T-cell (primary cell): ENCODE results near the gene SPTB. TPM values are rescaled to one million over a fixed set of nuclear protein-coding genes. Genes with fewer than 3 reads are reported as not detected.

Source experiments
- ATAC-seq, 4 experiments: fragments of 200-7000 bp in 3 of 4; fragments of 150-1000 bp in 1 of 4; cut with Tn5 transposase; replicated peaks in 1 of 4; 1 replicate in 3 of 4; 2 replicates in 1 of 4; pipeline ENCODE4 v1.10.0; 2021; ENCODE audit warnings: moderate library complexity in 3 of 4, mild to moderate bottlenecking in 2 of 4, moderate number of reproducible peaks in 1 of 4
- CTCF ChIA-PET, 2 donors: fragments of 300-600 bp; sonication (Branson Sonifier 250); formaldehyde crosslinking; loops; one replicate each; lab custom pipeline; 2022; ENCODE audit warnings: antibody characterized with exemption in 2 of 2; lab: Charles Lee
- POLR2A ChIA-PET, 2 donors: fragments of 300-600 bp; sonication (Branson Sonifier 250); formaldehyde crosslinking; loops; one replicate each; lab custom pipeline; 2022; ENCODE audit warnings: antibody characterized with exemption in 2 of 2; lab: Charles Lee
- DNase-seq, 35 experiments: peaks; one replicate each; pipeline versions ENCODE4 v3.0.0 to v3.0.0-alpha.2; 2013 to 2023
- H3K27ac ChIP-seq: one replicate; pipeline ENCODE4 v1.5.1; 2013; ENCODE audit warnings: low read length
- H3K27me3 ChIP-seq, 2 experiments: replicated peaks in 1 of 2; 1 replicate in 1 of 2; 2 replicates in 1 of 2; pipeline versions ENCODE4 v1.6.1 to v1.7.0; 2013; ENCODE audit warnings: low read length in 1 of 2, mixed read lengths in 1 of 2; ENCODE audit not compliant: control insufficient read depth in 2 of 2, insufficient read depth in 2 of 2; ENCODE audit errors: extremely low read depth in 1 of 2
- H3K36me3 ChIP-seq, 2 donors: 1 replicate in 1 of 2; 2 replicates in 1 of 2; pipeline versions ENCODE4 v1.6.1 to v1.7.0; 2013; ENCODE audit warnings: low read length in 1 of 2; ENCODE audit not compliant: control insufficient read depth in 2 of 2, insufficient read depth in 1 of 2; ENCODE audit errors: extremely low read depth in 1 of 2
- H3K4me1 ChIP-seq, 2 experiments: 1 replicate in 1 of 2; 2 replicates in 1 of 2; pipeline versions ENCODE4 v1.6.1 to v1.7.0; 2013; ENCODE audit warnings: low read length in 2 of 2, mixed read lengths in 1 of 2; ENCODE audit not compliant: insufficient read depth in 2 of 2, control insufficient read depth in 1 of 2; ENCODE audit errors: extremely low read depth in 1 of 2
- H3K4me3 ChIP-seq, 2 donors: 1 replicate in 1 of 2; 2 replicates in 1 of 2; pipeline versions ENCODE4 v1.5.1 to v1.7.0; 2013; ENCODE audit warnings: mild to moderate bottlenecking in 2 of 2, low read length in 1 of 2, moderate library complexity in 1 of 2; ENCODE audit not compliant: control insufficient read depth in 1 of 2; ENCODE audit errors: extremely low read depth in 1 of 2
- H3K9me3 ChIP-seq: 2 replicates; pipeline ENCODE4 v1.7.0; 2013
- H3K27ac Mint-ChIP-seq, 2 donors: one replicate each; pipeline ENCODE4 v1.8.0; 2020 to 2021; ENCODE audit warnings: mild to moderate bottlenecking in 2 of 2, mixed read lengths in 2 of 2
- H3K27me3 Mint-ChIP-seq, 2 donors: one replicate each; pipeline ENCODE4 v1.8.0; 2021 to 2022; ENCODE audit warnings: mixed read lengths in 2 of 2
- H3K36me3 Mint-ChIP-seq: one replicate; pipeline ENCODE4 v1.8.0; 2021; ENCODE audit warnings: mixed read lengths
- H3K4me1 Mint-ChIP-seq, 3 donors: one replicate each; pipeline ENCODE4 v1.8.0; 2020 to 2022; ENCODE audit warnings: mixed read lengths in 3 of 3, mild to moderate bottlenecking in 1 of 3
- H3K4me3 Mint-ChIP-seq, 3 donors: one replicate each; pipeline ENCODE4 v1.8.0; 2020 to 2022; ENCODE audit warnings: mild to moderate bottlenecking in 3 of 3, mixed read lengths in 3 of 3, moderate library complexity in 3 of 3
- H3K9me3 Mint-ChIP-seq, 3 donors: one replicate each; pipeline ENCODE4 v1.8.0; 2020 to 2022; ENCODE audit warnings: mixed read lengths in 3 of 3
- WGBS: methylation state at CpG from one replicate; pipeline ENCODE4 v1.1.5; 2013; ENCODE audit warnings: missing lambda C conversion rate; ENCODE audit not compliant: insufficient coverage; 5-methylcytosine and 5-hydroxymethylcytosine counted together
- total RNA-seq, 35 experiments: library from RNA in 6 of 35; stranded (reverse) in 6 of 35; fragments of 120-200 nt in 1 of 35; gene quantifications; one replicate each; pipeline versions ENCODE4 v1.2.1 to v1.2.4 and lab custom pipeline; 2013 to 2026

Gene SPTB
- total RNA-seq, 5 donors from 2014 or later (not counting 1 experiment from before 2014, with no cell fraction given), result 0.07 to 0.13 (median 0.09) TPM

DNA sequence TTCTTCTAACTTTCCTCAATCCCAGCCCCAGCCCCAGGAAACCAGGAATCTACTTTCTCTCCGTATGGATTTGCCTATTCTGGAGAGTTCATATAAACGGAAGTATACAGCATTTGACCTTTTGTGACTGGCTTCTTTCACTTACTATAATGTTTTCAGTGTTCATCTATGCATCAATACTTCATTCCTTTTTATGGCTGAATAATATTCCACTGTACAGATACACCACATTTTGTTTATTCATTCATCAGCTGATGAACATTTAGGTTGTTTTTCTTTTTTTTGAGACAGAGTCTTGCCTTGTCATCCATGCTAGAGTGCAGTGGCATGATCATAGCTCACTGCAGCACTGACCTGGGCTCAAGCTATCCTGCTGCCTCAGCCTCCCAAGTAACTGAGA is 179.4 kb downstream of the SPTB start:
- Histone ChIP-seq H3K36me3 (no peaks in the 10 kb centered on the region), H3K4me3 (no peak overlapping the region), H3K27me3 (peaks cover 0 to 34% of the 10 kb centered on the region in 2 experiments), H3K9me3 (no peaks in the 10 kb centered on the region), H3K4me1 (peaks cover 20 to 63% of the 10 kb centered on the region in 2 experiments), H3K27ac (no peak overlapping the region)
- no peaks in the 10 kb centered on the region for H3K9me3 Mint-ChIP-seq
- no CpG with 5 or more reads among the region's 2 CpGs for WGBS
- H3K27me3 Mint-ChIP-seq, result peaks cover 16 to 26% of the 10 kb centered on the region in 2 donors
- no peaks in the 10 kb centered on the region for H3K36me3 Mint-ChIP-seq
- H3K27ac Mint-ChIP-seq, result peak overlapping the region; percentile 34 to 65
- DNase-seq, result no peak
- no peak for ATAC-seq
- ChIA-PET CTCF (no interaction called here), POLR2A (no interaction called here)
- peaks cover 25 to 71% (median 44%) of the 10 kb centered on the region in 3 donors for H3K4me1 Mint-ChIP-seq
- no peak overlapping the region for H3K4me3 Mint-ChIP-seq

DNA sequence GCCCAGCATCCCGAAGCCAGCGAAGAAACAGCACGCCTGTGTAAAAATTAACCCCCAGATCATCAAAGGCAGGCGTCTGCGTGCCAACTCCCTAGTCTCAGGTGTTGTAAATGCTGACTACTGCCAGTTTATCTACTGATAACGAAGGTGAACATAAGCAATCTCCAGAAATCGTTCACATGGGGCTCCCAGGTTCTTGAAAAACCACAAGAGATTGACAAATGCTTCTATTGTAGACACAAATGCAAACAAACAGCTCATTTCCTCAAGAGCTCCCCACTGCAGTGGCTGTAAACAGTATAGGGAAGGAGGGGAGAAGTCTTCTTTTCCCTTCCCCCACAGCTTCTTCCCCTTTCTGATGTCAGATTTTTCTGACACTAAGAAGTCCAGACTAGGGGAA is 180.8 kb downstream of the SPTB start:
- POLR2A ChIA-PET, result interaction anchor here (0.5 kb wide), 4 partner anchors 148 to 1019 kb away, joined by 3 to 4 read pairs (median 3); no protein-coding TSS in a partner anchor

DNA sequence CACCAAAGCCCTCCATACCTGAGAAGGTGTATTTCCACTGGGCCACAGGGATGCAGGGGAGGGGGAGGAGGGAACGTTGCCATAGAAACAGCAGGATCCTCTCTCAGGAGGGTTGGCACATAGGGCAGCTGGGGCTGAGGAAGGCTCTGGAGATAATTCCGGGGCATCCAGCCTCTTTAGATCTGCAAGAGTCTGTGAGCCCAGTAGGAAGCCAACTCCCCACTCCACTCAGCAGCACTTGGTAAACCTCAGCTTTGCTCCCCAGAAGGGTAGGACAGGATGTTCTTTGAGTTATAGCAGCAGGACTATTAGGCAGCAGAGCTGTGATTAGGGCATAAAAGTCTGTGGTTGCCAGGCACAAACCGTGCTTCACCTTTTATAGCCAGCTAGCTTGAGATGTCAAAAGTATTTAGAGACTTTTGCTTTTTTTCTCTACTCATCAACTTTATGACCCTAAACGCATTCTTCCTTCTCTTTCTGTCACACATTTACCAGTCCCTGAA is 183.3 kb downstream of the SPTB start:
- CTCF ChIA-PET, result interaction anchor here (0.6 to 1.6 kb wide), 6 partner anchors 11 to 719 kb away, joined by 3 to 6 read pairs (median 4); no protein-coding TSS in a partner anchor

More for the DNA sequence above, 180.8 kb downstream of the SPTB start:
- Histone ChIP-seq H3K27ac (peak overlapping the region; percentile 6), H3K4me1 (peaks cover 20 to 52% of the 10 kb centered on the region in 2 experiments), H3K4me3 (no peak overlapping the region), H3K9me3 (no peaks in the 10 kb centered on the region), H3K27me3 (peaks cover 0 to 22% of the 10 kb centered on the region in 2 experiments), H3K36me3 (no peaks in the 10 kb centered on the region)
- DNase-seq (peak in 1 of 35 experiments; percentile 43), ATAC-seq (peak; percentile 56 to 60 (median 59))
- 20% methylated on average over 3 of the region's 7 CpGs for WGBS
- peaks cover 13 to 25% of the 10 kb centered on the region in 2 donors for H3K27me3 Mint-ChIP-seq
- no peaks in the 10 kb centered on the region for H3K36me3 Mint-ChIP-seq
- peak overlapping the region; percentile 72 to 80 for H3K27ac Mint-ChIP-seq
- H3K4me3 Mint-ChIP-seq, result peak overlapping the region in 1 of 3 donors; percentile 9
- CTCF ChIA-PET, result interaction anchor here in 1 of 2 donors (1.1 to 1.6 kb wide), 2 partner anchors 27 to 193 kb away, joined by 3 to 4 read pairs; no protein-coding TSS in a partner anchor
- H3K9me3 Mint-ChIP-seq, result no peaks in the 10 kb centered on the region
- peaks cover 24 to 75% (median 43%) of the 10 kb centered on the region in 3 donors for H3K4me1 Mint-ChIP-seq

More for the DNA sequence above, 183.3 kb downstream of the SPTB start:
- peaks cover 0 to 7% of the 10 kb centered on the region in 2 donors for H3K27me3 Mint-ChIP-seq
- Histone ChIP-seq H3K27me3 (peaks cover 0 to 6% of the 10 kb centered on the region in 2 experiments), H3K27ac (peak overlapping the region; percentile 31), H3K9me3 (no peaks in the 10 kb centered on the region), H3K4me3 (no peak overlapping the region), H3K4me1 (peaks cover 8 to 43% of the 10 kb centered on the region in 2 experiments), H3K36me3 (no peaks in the 10 kb centered on the region)
- H3K36me3 Mint-ChIP-seq, result no peaks in the 10 kb centered on the region
- WGBS, result no CpG with 5 or more reads among the region's 4 CpGs
- H3K4me3 Mint-ChIP-seq, result no peak overlapping the region
- POLR2A ChIA-PET, result interaction anchor here in 1 of 2 donors (0.7 to 1.0 kb wide), 2 partner anchors 10 to 320 kb away, joined by 3 to 5 read pairs; no protein-coding TSS in a partner anchor
- ATAC-seq, result peak; percentile 41 to 81 (median 65)
- H3K9me3 Mint-ChIP-seq, result no peaks in the 10 kb centered on the region
- H3K27ac Mint-ChIP-seq, result peak overlapping the region; percentile 79 to 86
- H3K4me1 Mint-ChIP-seq, result peaks cover 8 to 67% (median 28%) of the 10 kb centered on the region in 3 donors
- DNase-seq, result peak in 9 of 35 experiments; percentile 15 to 57 (median 35)

Other genes with a start within 250 kb of the SPTB start
- 10 to 100 TPM; 12.4 to 58.2 (median 27.3) TPM for gene PLEKHG3, start 175.5 kb downstream of the SPTB start, total RNA-seq
- 10 to 100 TPM; 57.6 to 99.7 (median 91.1) TPM for gene CHURC1, start 34.5 kb upstream of the SPTB start, total RNA-seq
- gene GPX2, start 62.8 kb upstream of the SPTB start, total RNA-seq, result under 1 TPM in 3 of 5 donors, not detected in 2; 0.56 to 0.93 (median 0.89) TPM
- gene RAB15, start 92.4 kb upstream of the SPTB start, total RNA-seq, result 1 to 10 TPM; 3.9 to 9.7 (median 4.3) TPM
- 10 to 100 TPM in 3 of 5 donors, 1 to 10 TPM in 2; 9.6 to 14.2 (median 10.4) TPM for gene FNTB, start 107.0 kb upstream of the SPTB start, total RNA-seq
- 100 to 1,000 TPM; 174 to 216 (median 207) TPM for gene MAX, start 222.6 kb upstream of the SPTB start, total RNA-seq